ENCODE measurements around the gene SMIM44.

SMIM44 gene

GRCh38 chr19:3442487-3443071 is 40.7 kb downstream of the SMIM44 start:
- DNase-seq (ENCODE audit: low read depth in 2 of 2, low spot score in 1 of 2) = no peak

GRCh38 chr19:3441986-3442329 is 41.3 kb downstream of the SMIM44 start:
- no peak for DNase-seq (ENCODE audit: low read depth in 2 of 2, low spot score in 1 of 2)

- DNase-seq (ENCODE audit: low read depth in 2 of 2, low spot score in 1 of 2) = no peak
These were observed 41.9 kb downstream of the SMIM44 start for GRCh38 chr19:3441089-3441985.

- peak in 1 of 2 donors; percentile 32 for DNase-seq (ENCODE audit: low read depth in 2 of 2, low spot score in 1 of 2)
These were observed 43.2 kb downstream of the SMIM44 start for GRCh38 chr19:3440082-3440481.

DNA sequence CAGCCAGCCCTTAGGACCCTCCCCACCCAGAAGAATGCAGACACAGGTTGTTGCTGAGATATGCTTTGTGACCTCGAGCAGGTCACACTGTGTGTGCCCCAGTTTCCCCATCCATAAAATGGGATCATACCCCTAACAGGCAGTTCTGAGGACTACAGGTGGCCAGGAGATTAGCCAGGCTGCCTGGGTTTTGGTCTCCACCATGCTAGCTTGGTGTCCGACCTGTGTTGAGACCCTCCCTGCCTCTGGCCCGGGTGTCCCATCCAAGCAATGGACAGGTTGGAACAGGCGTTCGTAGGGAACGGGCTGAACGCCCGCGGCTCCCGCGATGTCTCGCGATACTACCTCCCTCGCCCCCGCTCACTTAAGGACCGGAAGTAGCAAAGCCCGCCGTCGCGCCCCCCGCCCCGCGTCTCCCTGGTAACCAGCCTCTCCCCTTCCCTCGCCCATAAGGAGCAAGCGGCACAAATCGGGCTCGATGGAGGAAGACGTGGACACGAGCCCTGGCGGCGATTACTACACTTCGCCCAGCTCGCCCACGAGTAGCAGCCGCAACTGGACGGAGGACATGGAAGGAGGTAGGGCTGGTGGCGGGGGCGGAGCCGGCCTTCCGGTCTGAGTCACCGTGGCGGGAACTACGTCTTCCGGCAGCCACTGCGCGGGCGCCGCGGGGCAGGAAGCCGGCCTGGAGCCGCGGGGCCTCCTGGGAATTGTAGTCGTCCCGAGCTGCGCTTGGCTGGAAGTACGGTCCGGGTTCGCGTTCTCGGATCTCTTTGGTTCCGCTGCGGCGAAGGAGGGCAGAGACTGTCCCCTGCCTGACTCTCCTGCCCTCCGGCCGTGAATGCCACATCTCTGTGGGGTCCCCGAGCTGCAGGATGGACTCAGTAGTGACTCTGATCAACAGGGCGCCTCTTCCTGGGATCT is 48.3 kb downstream of the SMIM44 start:
- peak; percentile 88 to 90 for DNase-seq (ENCODE audit: low read depth in 2 of 2, low spot score in 1 of 2)

DNA sequence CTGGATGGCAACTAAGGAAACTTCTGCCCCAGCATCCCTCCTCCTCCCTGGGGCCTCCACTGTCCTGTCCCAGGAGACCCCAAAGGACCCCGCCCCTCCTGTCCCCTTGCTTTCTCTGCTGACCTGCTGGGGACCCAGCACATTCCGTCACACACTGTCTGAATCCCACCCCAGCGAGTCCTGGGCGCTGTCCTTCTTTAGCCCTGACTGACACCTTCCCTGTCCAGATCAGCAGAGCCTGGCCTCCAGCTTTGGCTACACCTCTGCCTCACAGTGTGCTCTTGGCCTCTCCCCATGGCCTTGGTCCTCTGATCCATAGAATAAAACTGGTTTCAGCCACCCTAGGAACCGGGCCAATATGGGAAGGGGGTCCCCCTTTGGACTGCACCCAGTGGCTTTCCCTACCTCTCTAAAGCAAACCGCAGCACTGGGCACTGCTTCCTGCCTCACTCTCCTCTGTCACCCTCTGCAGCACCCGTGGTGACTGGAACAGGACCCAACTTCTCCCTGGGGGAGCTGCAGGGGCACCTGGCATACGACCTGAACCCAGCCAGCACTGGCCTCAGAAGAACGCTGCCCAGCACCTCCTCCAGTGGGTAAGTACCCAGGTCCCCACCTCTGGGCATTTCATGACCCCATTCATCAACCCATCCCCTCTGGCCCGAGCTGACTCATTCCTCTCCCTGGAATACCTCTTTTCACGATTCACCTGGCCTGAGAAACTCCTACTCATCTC is 49.3 kb downstream of the SMIM44 start:
- no peak for DNase-seq (ENCODE audit: low read depth in 2 of 2, low spot score in 1 of 2)

GRCh38 chr19:3433313-3433712 is 49.9 kb downstream of the SMIM44 start:
- DNase-seq (ENCODE audit: low read depth in 2 of 2, low spot score in 1 of 2) = no peak
